Spleen (tissue), 7 donors: ENCODE data around the gene KCNF1.

Source experiments
- CTCF ChIP-seq, 11 experiments: fragments of 200-600 bp in 7 of 11; fragments of 450-650 bp in 4 of 11; sonication (generic) in 4 of 11; IDR thresholded peaks in 8 of 11; conservative IDR thresholded peaks in 3 of 11; 1 replicate in 7 of 11; 2 replicates in 4 of 11; pipeline versions ENCODE4 v1.4.0 to v1.8.0; 2016 to 2021; ENCODE audit warnings: antibody characterized with exemption in 11 of 11, inconsistent platforms in 4 of 11, mild to moderate bottlenecking in 1 of 11
- POLR2A ChIP-seq, 3 donors: fragments of 450-650 bp; IDR thresholded peaks; one replicate each; pipeline ENCODE4 v1.5.1; 2017; ENCODE audit warnings: antibody characterized with exemption in 3 of 3, mild to moderate bottlenecking in 1 of 3
- donor health status: DM: no; HTN: no; CAD: no; lungs with moderate emphysema.
- donor health status: DM: no; HTN: no; CAD: no.
- donor health status: DM: no; HTN: no; CAD: no.

GRCh38 chr2:10892316-10892715, 19.4 kb upstream of the KCNF1 start:
- TF ChIP-seq CTCF (IDR thresholded peaks at IDR 0.05 in 8 of 11, conservative IDR thresholded peaks at IDR 0.05 in 3 of 11) (no peak), POLR2A (IDR thresholded peaks at IDR 0.05) (no peak)
